HepG2 (cell line): ENCODE data around the gene CDH13. TPM values are rescaled to one million over a fixed set of nuclear protein-coding genes. Genes with fewer than 3 reads are reported as not detected.

Source experiments
- ATAC-seq: fragments of 200-7000 bp; cut with Tn5 transposase; 3 replicates; pipeline ENCODE4 v1.9.1; 2020; ENCODE audit warnings: mild to moderate bottlenecking, moderate library complexity
- BruUV-seq: library from RNA; stranded (reverse); fragments of 400-500 nt; replicated peaks from 2 replicates; lab custom pipeline; 2021; lab: Mats Ljungman, UMichigan
- CTCF ChIA-PET: fragments of 300-600 bp; formaldehyde crosslinking; extraction: SDS; loops from one replicate; lab custom pipeline; 2021; ENCODE audit warnings: low total read pairs, inconsistent platforms, low intra/inter-chr PET ratio; lab: Yijun Ruan, JAX
- POLR2A ChIA-PET: fragments of 350-600 bp; sonication (Branson Sonifier 250); formaldehyde crosslinking; loops from one replicate; lab custom pipeline; 2020; ENCODE audit warnings: antibody characterized with exemption, inconsistent platforms; lab: Yijun Ruan, JAX
- DNase-seq: peaks from one replicate; pipeline ENCODE4 v3.0.0-alpha.2; 2015; ENCODE audit warnings: low spot score
- FAIRE-seq: peaks from 3 replicates; lab custom pipeline; 2011; peaks lifted over from hg19 to GRCh38; lab: Jason Lieb, UNC
- H2AFZ ChIP-seq: one replicate; pipeline ENCODE4 v1.6.1; 2011; ENCODE audit warnings: low read length, inconsistent platforms
- H3K27ac ChIP-seq: fragments of 300-600 bp; 3 replicates; pipeline ENCODE4 v1.8.0; 2011; ENCODE audit warnings: mixed run types, mild to moderate bottlenecking, mixed read lengths, low read length, inconsistent platforms; ENCODE audit not compliant: insufficient read depth; ENCODE audit errors: extremely low read length
- H3K27me3 ChIP-seq, 2 experiments: fragments of 200-600 bp in 1 of 2; 2 replicates in 1 of 2; 3 replicates in 1 of 2; pipeline versions ENCODE4 v1.6.0 to v1.8.0; 2011; ENCODE audit warnings: low read length in 2 of 2, mild to moderate bottlenecking in 2 of 2, moderate library complexity in 2 of 2, inconsistent platforms in 1 of 2; ENCODE audit not compliant: insufficient read depth in 2 of 2, control insufficient read depth in 1 of 2
- H3K36me3 ChIP-seq, 2 experiments: fragments of 200-600 bp in 1 of 2; replicated peaks in 1 of 2; 2 replicates in 1 of 2; 3 replicates in 1 of 2; pipeline versions ENCODE4 v1.5.1 to v1.8.0; 2011; ENCODE audit warnings: low read length in 2 of 2, inconsistent platforms in 1 of 2; ENCODE audit not compliant: insufficient read depth in 2 of 2, control insufficient read depth in 1 of 2
- H3K4me1 ChIP-seq: 2 replicates; pipeline ENCODE4 v1.5.1; 2012; ENCODE audit warnings: low read length, inconsistent platforms; ENCODE audit not compliant: insufficient read depth
- H3K4me2 ChIP-seq: 2 replicates; pipeline ENCODE4 v1.6.0; 2011; ENCODE audit warnings: low read depth, low read length, inconsistent platforms
- H3K4me3 ChIP-seq, 3 experiments: fragments of 200-600 bp in 1 of 3; sonication (generic), shearing (Covaris generic) in 1 of 3; replicated peaks in 1 of 3; 2 replicates each; pipeline ENCODE4 v1.5.1; 2011 to 2016; ENCODE audit warnings: low read length in 3 of 3, inconsistent platforms in 2 of 3, low read depth in 2 of 3, mild to moderate bottlenecking in 2 of 3, control low read depth in 1 of 3, mixed read lengths in 1 of 3; ENCODE audit not compliant: insufficient read depth in 1 of 3
- H3K79me2 ChIP-seq: one replicate; pipeline ENCODE4 v1.6.1; 2011; ENCODE audit warnings: low read length, inconsistent platforms; ENCODE audit not compliant: insufficient read depth
- H3K9ac ChIP-seq: 2 replicates; pipeline ENCODE4 v1.6.0; 2011; ENCODE audit warnings: mild to moderate bottlenecking, low read depth, low read length, inconsistent platforms; ENCODE audit not compliant: insufficient read depth
- H3K9me3 ChIP-seq: 2 replicates; pipeline ENCODE4 v1.5.1; 2012; ENCODE audit warnings: mild to moderate bottlenecking, low read length
- H4K20me1 ChIP-seq: 2 replicates; pipeline ENCODE4 v1.6.0; 2011; ENCODE audit warnings: inconsistent platforms, mild to moderate bottlenecking, low read length, moderate library complexity; ENCODE audit not compliant: insufficient read depth
- CHD2 ChIP-seq: IDR thresholded peaks from 2 replicates; pipeline ENCODE4 v1.6.1; 2011; ENCODE audit warnings: low read depth, low read length, improper control_type of control experiment
- KDM5B ChIP-seq: sonication (generic); formaldehyde crosslinking; IDR thresholded peaks from 2 replicates; pipeline ENCODE4 v1.4.0; 2020; ENCODE audit warnings: missing genetic modification reagents, mild to moderate bottlenecking, borderline replicate concordance
- KLF15 ChIP-seq: sonication (generic); formaldehyde crosslinking; IDR thresholded peaks from 2 replicates; pipeline ENCODE4 v1.8.1; 2023; ENCODE audit warnings: borderline replicate concordance, mild to moderate bottlenecking, inconsistent platforms, missing genetic modification reagents, mixed read lengths
- STAG1 ChIP-seq: sonication (generic); formaldehyde crosslinking; IDR thresholded peaks from 2 replicates; pipeline ENCODE4 v1.4.0; 2020; ENCODE audit warnings: missing genetic modification reagents
- ZNF143 ChIP-seq: sonication (generic); formaldehyde crosslinking; IDR thresholded peaks from 2 replicates; pipeline ENCODE4 v1.4.0; 2020; ENCODE audit warnings: missing genetic modification reagents
- ZNF256 ChIP-seq: sonication (generic); formaldehyde crosslinking; conservative IDR thresholded peaks from 2 replicates; pipeline ENCODE4 v1.4.0; 2020; ENCODE audit warnings: missing genetic modification reagents
- ZNF451 ChIP-seq: sonication (generic); formaldehyde crosslinking; IDR thresholded peaks from 2 replicates; pipeline ENCODE4 v1.5.0; 2020; ENCODE audit warnings: mild to moderate bottlenecking, missing genetic modification reagents
- ZNF496 ChIP-seq: sonication (generic); formaldehyde crosslinking; IDR thresholded peaks from 2 replicates; pipeline ENCODE4 v1.8.1; 2023; ENCODE audit warnings: mild to moderate bottlenecking, moderate library complexity, missing genetic modification reagents; ENCODE audit not compliant: insufficient replicate concordance
- ZNF501 ChIP-seq: sonication (generic); formaldehyde crosslinking; IDR thresholded peaks from 2 replicates; pipeline ENCODE4 v1.5.1; 2020; ENCODE audit warnings: mild to moderate bottlenecking, moderate library complexity, missing genetic modification reagents
- ZNF564 ChIP-seq: sonication (generic); formaldehyde crosslinking; IDR thresholded peaks from 2 replicates; pipeline ENCODE4 v1.8.1; 2023; ENCODE audit warnings: mild to moderate bottlenecking, missing genetic modification reagents
- ZSCAN12 ChIP-seq: sonication (generic); formaldehyde crosslinking; IDR thresholded peaks from 2 replicates; pipeline ENCODE4 v1.9.0; 2021; ENCODE audit warnings: mild to moderate bottlenecking, missing genetic modification reagents
- WGBS: methylation state at CpG from one replicate; pipeline ENCODE4 v1.1.6; 2017; ENCODE audit warnings: low lambda C conversion rate; 5-methylcytosine and 5-hydroxymethylcytosine counted together
- in situ Hi-C: cut with HindIII; loops from 2 replicates; pipeline ENCODE4 v1.10.0; 2017; ENCODE audit warnings: low pct_unique_long_range_greater_than_20kb; ENCODE audit not compliant: extremely low pct_ligation_motif_present
- intact Hi-C: fragments of 100-400 bp; cut with micrococcal nuclease; formaldehyde crosslinking; loops from one replicate; pipeline ENCODE4 v1.10.0; 2022; ENCODE audit not compliant: unreplicated experiment
- polyA plus RNA-seq, 8 experiments: library from polyadenylated mRNA; depleted of rRNA in 3 of 8; stranded (reverse) in 7 of 8; unstranded in 1 of 8; fragments of >200 nt; fragmentation: Illumina TruSeq in 4 of 8; extraction: Trizol in 4 of 8; gene quantifications; 2 replicates each; pipeline versions ENCODE4 v1.2.1 to v1.2.3, GENCODE V29; 2011 to 2016; ENCODE audit warnings: low read depth in 4 of 8, missing spikeins in 1 of 8, mixed read lengths in 1 of 8; ENCODE audit not compliant: insufficient read depth in 1 of 8
- total RNA-seq, 5 experiments: library from RNA; depleted of rRNA; stranded (reverse); fragments of >200 nt; fragmentation: Illumina TruSeq; extraction: Trizol; gene quantifications; 2 replicates each; pipeline ENCODE4 v1.2.3, GENCODE V29; 2016; ENCODE audit warnings: low read depth in 1 of 5
- TF ChIP-seq, protein P1 (sequence below): sonication (generic); formaldehyde crosslinking; IDR thresholded peaks from 2 replicates; pipeline ENCODE4 v1.5.1; 2020; ENCODE audit warnings: mild to moderate bottlenecking, moderate library complexity, missing genetic modification reagents
- TF ChIP-seq, protein P2 (sequence below), 2 experiments: sonication (generic) in 1 of 2; formaldehyde crosslinking in 1 of 2; IDR thresholded peaks; 2 replicates each; pipeline versions ENCODE4 v1.4.0 to v1.6.1; 2018 to 2020; ENCODE audit warnings: missing genetic modification reagents in 2 of 2, borderline replicate concordance in 1 of 2, low read depth in 1 of 2, mild to moderate bottlenecking in 1 of 2, missing biosample characterization in 1 of 2

CDH13 gene
- total and polyA plus RNA-seq, 2 of the 13 experiments (the other 11 are each of a cell fraction or from before 2014, with no cell fraction given) = not detected

DNA sequence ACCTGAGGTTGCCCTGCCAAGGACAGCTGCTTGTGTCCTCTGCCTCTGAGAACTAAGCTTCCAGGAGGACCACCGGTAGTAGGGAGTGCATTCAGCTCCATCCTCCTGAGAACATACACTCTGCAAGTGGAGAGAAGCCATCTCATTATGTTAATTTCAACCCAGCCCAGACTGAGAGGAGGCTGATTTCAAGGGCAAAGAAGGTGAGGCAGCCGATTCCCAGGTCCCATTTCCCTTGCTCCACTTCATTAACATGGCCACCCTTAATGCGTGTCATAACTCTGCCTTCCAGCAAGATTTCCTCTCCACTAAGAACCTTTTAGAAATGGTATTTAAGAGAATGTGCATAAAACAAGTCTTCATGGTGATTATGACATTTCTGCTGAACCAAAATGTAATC, 72.5 kb downstream of the CDH13 start (continued):
- TF ChIP-seq KDM5B (CRISPR knock-in tag) (no peak), ZSCAN12 (CRISPR knock-in tag) (no peak), ZNF564 (CRISPR knock-in tag) (no peak)

DNA sequence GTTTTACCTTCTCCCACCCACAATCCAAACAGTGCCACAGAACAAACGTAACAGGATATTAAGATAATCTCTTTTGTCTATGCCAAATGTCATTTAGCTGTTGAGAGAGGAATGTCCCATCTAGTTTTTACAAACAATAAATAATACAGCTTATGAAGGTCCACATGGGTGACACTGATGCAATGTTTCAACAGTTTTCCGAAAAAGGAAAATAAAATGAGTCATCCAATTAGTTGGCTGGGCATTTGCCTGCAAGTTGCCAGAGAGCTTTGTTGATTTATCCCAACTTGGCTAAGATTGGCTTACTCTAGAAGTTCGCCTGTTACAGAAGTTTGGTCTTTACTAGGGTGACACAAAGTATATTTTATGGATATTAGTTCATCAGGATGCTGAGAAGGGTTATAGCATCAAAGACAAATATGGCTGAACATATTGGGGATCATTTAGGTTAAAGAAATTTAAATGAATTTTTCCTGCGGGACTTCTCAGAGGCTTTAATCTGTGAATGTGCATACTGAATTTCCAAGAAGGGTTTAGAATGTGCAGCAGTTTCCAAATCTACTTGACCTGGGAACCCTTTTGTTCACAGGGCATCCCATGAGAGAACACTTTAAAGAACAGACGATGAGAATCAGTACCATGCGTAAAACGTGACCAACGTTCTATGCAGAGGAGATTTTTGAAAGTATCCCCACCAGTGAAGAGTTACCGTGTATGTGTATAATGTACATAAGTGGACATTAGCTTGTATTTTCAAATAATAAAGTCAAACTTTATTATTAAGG, 73.1 kb downstream of the CDH13 start:
- ATAC-seq (no peak), FAIRE-seq (no peak), DNase-seq (no peak)
- in situ Hi-C loops (no loop called here), intact Hi-C loops (no loop called here)
- no TSS peak for BruUV-seq
- Histone ChIP-seq H3K79me2 (no peaks in the 10 kb centered on the region), H3K4me2 (no peak overlapping the region), H3K27ac (no peak overlapping the region), H3K4me3 (no peak overlapping the region), H3K9me3 (no peaks in the 10 kb centered on the region), H3K36me3 (no peaks in the 10 kb centered on the region), H3K9ac (no peak overlapping the region), H4K20me1 (no peaks in the 10 kb centered on the region), H3K4me1 (no peaks in the 10 kb centered on the region), H3K27me3 (no peaks in the 10 kb centered on the region; a peak in 1 of 5 replicates), H2AFZ (no peak overlapping the region)
- ChIA-PET CTCF (no interaction called here), POLR2A (no interaction called here)
- TF ChIP-seq ZNF451 (CRISPR knock-in tag) = no peak
- no peak for TF ChIP-seq CHD2
- no peak for TF ChIP-seq ZNF496 (CRISPR knock-in tag)
- no peak for TF ChIP-seq ZNF256 (CRISPR knock-in tag)
- no peak for TF ChIP-seq KLF15 (CRISPR knock-in tag)
- TF ChIP-seq, protein P1, sequence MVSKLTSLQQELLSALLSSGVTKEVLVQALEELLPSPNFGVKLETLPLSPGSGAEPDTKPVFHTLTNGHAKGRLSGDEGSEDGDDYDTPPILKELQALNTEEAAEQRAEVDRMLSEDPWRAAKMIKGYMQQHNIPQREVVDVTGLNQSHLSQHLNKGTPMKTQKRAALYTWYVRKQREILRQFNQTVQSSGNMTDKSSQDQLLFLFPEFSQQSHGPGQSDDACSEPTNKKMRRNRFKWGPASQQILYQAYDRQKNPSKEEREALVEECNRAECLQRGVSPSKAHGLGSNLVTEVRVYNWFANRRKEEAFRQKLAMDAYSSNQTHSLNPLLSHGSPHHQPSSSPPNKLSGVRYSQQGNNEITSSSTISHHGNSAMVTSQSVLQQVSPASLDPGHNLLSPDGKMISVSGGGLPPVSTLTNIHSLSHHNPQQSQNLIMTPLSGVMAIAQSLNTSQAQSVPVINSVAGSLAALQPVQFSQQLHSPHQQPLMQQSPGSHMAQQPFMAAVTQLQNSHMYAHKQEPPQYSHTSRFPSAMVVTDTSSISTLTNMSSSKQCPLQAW (CRISPR knock-in tag) = no peak
- TF ChIP-seq, protein P2, sequence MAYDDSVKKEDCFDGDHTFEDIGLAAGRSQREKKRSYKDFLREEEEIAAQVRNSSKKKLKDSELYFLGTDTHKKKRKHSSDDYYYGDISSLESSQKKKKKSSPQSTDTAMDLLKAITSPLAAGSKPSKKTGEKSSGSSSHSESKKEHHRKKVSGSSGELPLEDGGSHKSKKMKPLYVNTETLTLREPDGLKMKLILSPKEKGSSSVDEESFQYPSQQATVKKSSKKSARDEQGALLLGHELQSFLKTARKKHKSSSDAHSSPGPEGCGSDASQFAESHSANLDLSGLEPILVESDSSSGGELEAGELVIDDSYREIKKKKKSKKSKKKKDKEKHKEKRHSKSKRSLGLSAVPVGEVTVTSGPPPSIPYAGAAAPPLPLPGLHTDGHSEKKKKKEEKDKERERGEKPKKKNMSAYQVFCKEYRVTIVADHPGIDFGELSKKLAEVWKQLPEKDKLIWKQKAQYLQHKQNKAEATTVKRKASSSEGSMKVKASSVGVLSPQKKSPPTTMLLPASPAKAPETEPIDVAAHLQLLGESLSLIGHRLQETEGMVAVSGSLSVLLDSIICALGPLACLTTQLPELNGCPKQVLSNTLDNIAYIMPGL (CRISPR knock-in tag; IDR thresholded peaks at IDR 0.05; ENCODE audit: borderline replicate concordance in 1 of 2, low read depth in 1 of 2) = no peak
- TF ChIP-seq ZNF501 (CRISPR knock-in tag) = no peak
- no peak for TF ChIP-seq ZNF143 (CRISPR knock-in tag)
- TF ChIP-seq STAG1 = no peak
- 35% methylated on average over 9 of the region's 9 CpGs for WGBS
